Measurements from ENCODE around the gene OSM.

DNA sequence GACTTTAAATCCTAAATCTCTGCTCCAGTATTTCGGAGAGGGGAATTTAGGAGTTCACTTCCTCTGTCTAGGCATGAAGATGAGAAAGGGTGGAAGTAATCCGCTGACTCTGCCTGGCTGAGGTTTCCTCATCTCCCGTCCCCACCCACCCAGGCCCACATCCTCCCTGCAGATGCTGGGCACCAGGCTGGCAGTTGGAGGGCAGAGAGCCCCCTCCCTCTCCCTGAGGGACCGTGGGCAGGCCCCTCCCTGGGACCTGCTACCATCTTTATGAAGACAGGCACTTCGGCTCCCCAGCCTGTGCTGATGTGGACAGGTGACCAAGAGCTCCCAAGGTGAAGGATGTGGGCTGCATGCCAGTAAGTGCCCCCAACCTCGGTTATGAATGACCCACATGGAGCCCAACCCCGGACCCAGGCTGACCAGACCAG lies 16.0 kb upstream of the OSM start:
- TF ChIP-seq, protein P1, sequence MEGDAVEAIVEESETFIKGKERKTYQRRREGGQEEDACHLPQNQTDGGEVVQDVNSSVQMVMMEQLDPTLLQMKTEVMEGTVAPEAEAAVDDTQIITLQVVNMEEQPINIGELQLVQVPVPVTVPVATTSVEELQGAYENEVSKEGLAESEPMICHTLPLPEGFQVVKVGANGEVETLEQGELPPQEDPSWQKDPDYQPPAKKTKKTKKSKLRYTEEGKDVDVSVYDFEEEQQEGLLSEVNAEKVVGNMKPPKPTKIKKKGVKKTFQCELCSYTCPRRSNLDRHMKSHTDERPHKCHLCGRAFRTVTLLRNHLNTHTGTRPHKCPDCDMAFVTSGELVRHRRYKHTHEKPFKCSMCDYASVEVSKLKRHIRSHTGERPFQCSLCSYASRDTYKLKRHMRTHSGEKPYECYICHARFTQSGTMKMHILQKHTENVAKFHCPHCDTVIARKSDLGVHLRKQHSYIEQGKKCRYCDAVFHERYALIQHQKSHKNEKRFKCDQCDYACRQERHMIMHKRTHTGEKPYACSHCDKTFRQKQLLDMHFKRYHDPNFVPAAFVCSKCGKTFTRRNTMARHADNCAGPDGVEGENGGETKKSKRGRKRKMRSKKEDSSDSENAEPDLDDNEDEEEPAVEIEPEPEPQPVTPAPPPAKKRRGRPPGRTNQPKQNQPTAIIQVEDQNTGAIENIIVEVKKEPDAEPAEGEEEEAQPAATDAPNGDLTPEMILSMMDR (IDR thresholded peaks at IDR 0.05): no peak
- TF ChIP-seq POLR2A (IDR thresholded peaks at IDR 0.05): no peak
